GM12873 (cell line): ENCODE results near the gene CD7.

Experiments used
- CTCF ChIP-seq: IDR thresholded peaks from 2 replicates; pipeline ENCODE4 v1.5.1; 2012; ENCODE audit warnings: low read depth, mild to moderate bottlenecking, moderate library complexity, low read length, control low read depth; ENCODE audit not compliant: insufficient read depth; ENCODE audit errors: missing control alignments

The CD7 gene

GRCh38 chr17:82328994-82329507, 11.6 kb upstream of the CD7 start:
- TF ChIP-seq CTCF, result no peak

GRCh38 chr17:82328141-82328993, 11.0 kb upstream of the CD7 start:
- no peak for TF ChIP-seq CTCF

- no peak for TF ChIP-seq CTCF
Observed at GRCh38 chr17:82327757-82328140, 10.3 kb upstream of the CD7 start.

GRCh38 chr17:82327289-82327688, 9.9 kb upstream of the CD7 start:
- TF ChIP-seq CTCF, result no peak

- TF ChIP-seq CTCF, result no peak
Observed at GRCh38 chr17:82325286-82326180, 8.1 kb upstream of the CD7 start.

- no peak for TF ChIP-seq CTCF
Observed at GRCh38 chr17:82324566-82325285, 7.3 kb upstream of the CD7 start.
